ENCODE data around the gene RFFL. TPM values are rescaled to one million over a fixed set of nuclear protein-coding genes. Genes with fewer than 3 reads are reported as not detected.

The RFFL gene
- total and polyA plus RNA-seq, 2 of the 4 experiments (the other 2 are of a cell fraction) = 11.6 to 19.2 TPM

DNA sequence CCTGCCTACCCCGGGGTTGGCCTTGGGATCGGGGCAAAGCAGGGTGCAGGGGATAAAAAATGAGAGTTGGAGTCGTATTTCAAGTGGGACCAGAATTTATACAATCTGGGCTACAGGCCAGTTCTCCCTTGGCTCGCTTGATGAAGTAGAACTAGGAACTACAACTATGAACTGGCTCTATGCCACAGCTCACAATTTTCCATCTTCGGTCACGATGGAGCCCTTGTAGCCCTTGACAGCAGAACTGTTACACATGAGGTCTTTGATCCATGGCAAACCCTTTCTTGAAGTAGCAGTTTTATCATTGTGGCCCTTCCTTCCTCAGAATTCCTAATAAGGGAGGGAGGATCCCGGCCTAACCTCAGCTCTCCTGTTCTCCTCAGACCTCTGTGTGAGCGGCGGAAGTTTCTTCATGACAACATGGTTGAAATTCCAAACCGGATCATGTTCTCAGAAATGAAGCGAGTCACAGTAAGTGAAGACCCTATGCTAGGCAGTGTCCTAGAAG is 66.1 kb downstream of the RFFL start:
- BruUV-seq (replicated peaks) = no TSS peak
- peak overlapping the region; percentile 70 for H3K4ac ChIP-seq (ENCODE audit: low read depth, low read length)
- H3K9me3 ChIP-seq (ENCODE audit: control insufficient read depth, insufficient read depth, low read length) = no peaks in the 10 kb centered on the region
- intact Hi-C loops (cut with micrococcal nuclease) (loop anchor here (1.0 to 10.0 kb wide), 3 partner anchors 16 to 575 kb away; no protein-coding TSS in a partner anchor), dilution Hi-C loops (cut with HindIII; ENCODE audit: low sequenced_read_pairs, unreplicated experiment) (no loop called here), in situ Hi-C loops (cut with MboI; ENCODE audit: low sequenced_read_pairs) (loop anchor here (5.0 to 25.0 kb wide), 2 partner anchors 95 to 590 kb away; partner anchors contain the start of genes AP2B1 and PEX12)
- peak overlapping the region; percentile 85; the same call in 1 of the 2 replicates for H4K5ac ChIP-seq (ENCODE audit: low read depth, low read length)
- peak overlapping the region; percentile 96; the same call in 2 of the 3 replicates for H2BK15ac ChIP-seq (ENCODE audit: low read depth, low read length)
- H3K9me1 ChIP-seq (ENCODE audit: insufficient read depth, low read length) = peaks cover 10% of the 10 kb centered on the region
- peak overlapping the region; percentile 58 for H3K18ac ChIP-seq (ENCODE audit: low read depth, low read length)
- H2BK120ac ChIP-seq (ENCODE audit: low read depth, low read length) = peak overlapping the region; percentile 74
- H3K9ac ChIP-seq (ENCODE audit: low read depth, low read length) = peak overlapping the region; percentile 49
- H3K14ac ChIP-seq (replicated peaks; ENCODE audit: low read depth, low read length) = peak overlapping the region; percentile 69
- WGBS, 2 experiments (ENCODE audit: extremely low coverage in 2 of 2, insufficient read length in 1 of 2) = 40% methylated on average over 2 of the region's 11 CpGs; no CpG with 5 or more reads in 1 of the 2 experiments
- no peak overlapping the region for H3K4me3 ChIP-seq (ENCODE audit: insufficient read depth, low read depth, low read length)
- H2AFZ ChIP-seq (replicated peaks; ENCODE audit: low read length, poor library complexity) = peak overlapping the region; percentile 69
- peak; percentile 87 for DNase-seq
- H4K91ac ChIP-seq (ENCODE audit: insufficient read depth, low read depth, low read length) = peak overlapping the region; percentile 88
- peaks cover 18% of the 10 kb centered on the region for H3K4me1 ChIP-seq (ENCODE audit: control insufficient read depth, insufficient read depth, low read length)
- no peak for TF ChIP-seq FOS (IDR thresholded peaks at IDR 0.05; ENCODE audit: low read depth, low read length)
- TF ChIP-seq POLR2A (IDR thresholded peaks at IDR 0.05; ENCODE audit: low read depth, low read length) = no peak
- no peak for TF ChIP-seq SMC3 (IDR thresholded peaks at IDR 0.05; ENCODE audit: low read depth, low read length)
- TF ChIP-seq RFX5 (IDR thresholded peaks at IDR 0.05; ENCODE audit: low read depth, low read length) = no peak
- peak overlapping the region; percentile 78 to 83 for H4K8ac ChIP-seq (ENCODE audit: low read depth in 2 of 2, low read length in 2 of 2)
- H3K23ac ChIP-seq (ENCODE audit: low read depth, low read length) = peak overlapping the region; percentile 70; the same call in 1 of the 2 replicates
- H3K4me2 ChIP-seq (ENCODE audit: low read depth, low read length) = peak overlapping the region; percentile 17
- peak overlapping the region; percentile 84; the same call in 1 of the 2 replicates for H2AK5ac ChIP-seq (ENCODE audit: low read depth, low read length)
- H3K27me3 ChIP-seq (ENCODE audit: control insufficient read depth, insufficient read depth, low read length) = no peaks in the 10 kb centered on the region
- H3K79me1 ChIP-seq (ENCODE audit: low read depth in 1 of 2, low read length in 2 of 2) = peaks cover 0 to 10% of the 10 kb centered on the region in 2 experiments; a peak in 1 of 4 replicates
- peak; percentile 61 for ATAC-seq (ENCODE audit: low read depth)
- ChIA-PET POLR2A (ENCODE audit: unreplicated experiment) (interaction anchor here (1.0 kb wide), 1 partner anchor 122 kb away, joined by 3 read pairs; the partner anchor contains the start of gene RAD51D), CTCF (interaction anchor here (0.6 to 1.1 kb wide), 3 partner anchors 25 to 417 kb away, joined by 3 to 7 read pairs (median 3); no protein-coding TSS in a partner anchor)
- peak overlapping the region; percentile 78 for H2BK20ac ChIP-seq (ENCODE audit: low read depth, low read length)
- H3K56ac ChIP-seq (ENCODE audit: extremely low read depth, insufficient read depth, low read length) = peak overlapping the region; percentile 45; the same call in 1 of the 2 replicates
- H3K36me3 ChIP-seq (ENCODE audit: control insufficient read depth, insufficient read depth, low read length) = peaks cover 52% of the 10 kb centered on the region
- no peaks in the 10 kb centered on the region for H4K20me1 ChIP-seq (ENCODE audit: insufficient read depth, low read length)
- H3K27ac ChIP-seq (ENCODE audit: insufficient read depth, low read length) = peak overlapping the region; percentile 77
- H2AK9ac ChIP-seq (replicated peaks; ENCODE audit: low read depth, low read length, poor library complexity) = no peak overlapping the region
- H2BK5ac ChIP-seq (ENCODE audit: low read depth, low read length, poor library complexity, severe bottlenecking) = peak overlapping the region; percentile 67
